Upper lobe of left lung (tissue), 6 donors: ENCODE results near the gene CFP. TPM values are rescaled to one million over a fixed set of nuclear protein-coding genes. Genes with fewer than 3 reads are reported as not detected.

ENCODE experiments used
- ATAC-seq, 2 donors: fragments of 200-7000 bp; cut with Tn5 transposase; one replicate each; pipeline ENCODE4 v1.9.1; 2022; ENCODE audit warnings: mild to moderate bottlenecking in 2 of 2, moderate library complexity in 2 of 2; ENCODE audit not compliant: low FRiP score in 2 of 2
- DNase-seq, 2 donors: peaks; one replicate each; pipeline ENCODE4 v3.0.0-alpha.2; 2019 to 2020
- H3K27ac ChIP-seq, 4 donors: fragments of 200-600 bp; sonication (generic); one replicate each; pipeline ENCODE4 v1.5.1; 2016 to 2019
- H3K27me3 ChIP-seq, 4 donors: fragments of 200-600 bp; sonication (generic); one replicate each; pipeline ENCODE4 v1.5.1; 2017 to 2019
- H3K36me3 ChIP-seq, 4 donors: fragments of 200-600 bp; sonication (generic); one replicate each; pipeline ENCODE4 v1.5.1; 2016 to 2019
- H3K4me1 ChIP-seq, 4 donors: fragments of 200-600 bp; sonication (generic); one replicate each; pipeline ENCODE4 v1.5.1; 2018 to 2019
- H3K4me3 ChIP-seq, 4 donors: fragments of 200-600 bp; sonication (generic); one replicate each; pipeline ENCODE4 v1.5.1; 2017 to 2019; ENCODE audit warnings: mild to moderate bottlenecking in 2 of 4, moderate library complexity in 1 of 4
- H3K9me3 ChIP-seq, 4 donors: fragments of 200-600 bp; sonication (generic); one replicate each; pipeline ENCODE4 v1.5.1; 2018 to 2019
- CTCF ChIP-seq, 6 experiments: fragments of 450-650 bp in 4 of 6; fragments of 200-600 bp in 2 of 6; sonication (generic) in 2 of 6; IDR thresholded peaks; one replicate each; pipeline ENCODE4 v1.5.1; 2016 to 2019; ENCODE audit warnings: antibody characterized with exemption in 6 of 6
- EP300 ChIP-seq, 4 donors: sonication (generic); formaldehyde crosslinking; IDR thresholded peaks; one replicate each; pipeline ENCODE4 v1.5.1; 2017; ENCODE audit warnings: antibody characterized with exemption in 4 of 4, control low read depth in 2 of 4
- POLR2A ChIP-seq, 4 donors: fragments of 450-650 bp; IDR thresholded peaks; one replicate each; pipeline ENCODE4 v1.5.1; 2016 to 2017; ENCODE audit warnings: antibody characterized with exemption in 4 of 4, mild to moderate bottlenecking in 2 of 4
- POLR2AphosphoS5 ChIP-seq, 2 donors: sonication (generic); formaldehyde crosslinking; IDR thresholded peaks; one replicate each; pipeline ENCODE4 v1.5.1; 2017; ENCODE audit warnings: antibody characterized with exemption in 2 of 2
- WGBS, 2 donors: methylation state at CpG; one replicate each; pipeline ENCODE4 v1.1.5; 2017 to 2018; 5-methylcytosine and 5-hydroxymethylcytosine counted together
- total RNA-seq, 6 donors: library from RNA; depleted of rRNA in 4 of 6; stranded (reverse); fragments of >200 nt in 4 of 6; gene quantifications; one replicate each; pipeline versions ENCODE4 v1.1.0 to v1.2.1, GENCODE V29; 2016 to 2021
- donor health status: DM: no; HTN: no; CAD: no; lungs with moderate emphysema.
- donor health status: DM: no; HTN: yes; CAD: no; lungs with severe emphysema.

CFP gene
- total RNA-seq, 6 donors from 2014 or later, result 9.1 to 40.6 (median 14.1) TPM

- no peak overlapping the region for H3K4me3 ChIP-seq
- no peak for ATAC-seq
- no peaks in the 10 kb centered on the region for H3K4me1 ChIP-seq
- H3K27ac ChIP-seq, result no peak overlapping the region
- no peaks in the 10 kb centered on the region for H3K27me3 ChIP-seq
- WGBS, 2 donors, result 80 to 82% methylated on average over 2 of the region's 2 CpGs
- no peaks in the 10 kb centered on the region for H3K36me3 ChIP-seq
- H3K9me3 ChIP-seq, result peaks cover 0 to 31% (median 0%) of the 10 kb centered on the region in 4 donors
- no peak for TF ChIP-seq EP300 (IDR thresholded peaks at IDR 0.05)
- no peak for TF ChIP-seq POLR2AphosphoS5 (IDR thresholded peaks at IDR 0.05)
- no peak for TF ChIP-seq CTCF (IDR thresholded peaks at IDR 0.05)
- no peak for TF ChIP-seq POLR2A (IDR thresholded peaks at IDR 0.05)
- DNase-seq, result no peak
Observed at GRCh38 chrX:47596256-47596655, 33.5 kb downstream of the CFP start.

DNA sequence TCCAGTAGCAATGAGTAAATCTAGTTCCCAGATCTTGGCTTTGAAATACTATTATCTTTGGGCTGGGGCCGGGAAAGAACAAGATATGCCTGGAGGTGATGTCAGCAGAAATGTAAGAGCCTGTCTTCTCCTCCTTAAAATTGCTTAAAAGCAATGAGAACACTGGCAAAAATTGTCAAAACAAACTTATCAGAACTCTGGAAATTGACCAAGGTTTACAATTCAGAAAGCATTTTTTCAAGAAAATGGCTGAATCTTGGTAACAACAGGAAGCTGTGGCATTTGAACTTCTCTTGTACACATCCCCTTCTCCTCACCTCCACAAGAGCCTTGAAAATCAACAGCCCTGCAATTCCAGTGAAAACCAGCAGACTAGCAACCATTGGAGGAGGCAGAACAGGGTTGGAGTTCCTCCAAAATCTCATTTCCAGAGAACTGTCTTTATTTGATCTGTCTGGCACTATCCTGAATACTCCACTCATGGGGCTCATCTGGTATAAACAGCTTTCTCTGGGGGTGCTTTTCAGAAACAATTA is 33.9 kb downstream of the CFP start:
- DNase-seq (no peak), ATAC-seq (peak in 1 of 2 donors; percentile 43)
- Histone ChIP-seq H3K9me3 (peaks cover 0 to 31% (median 0%) of the 10 kb centered on the region in 4 donors), H3K4me1 (no peaks in the 10 kb centered on the region), H3K4me3 (no peak overlapping the region), H3K27ac (no peak overlapping the region), H3K36me3 (no peaks in the 10 kb centered on the region), H3K27me3 (no peaks in the 10 kb centered on the region)
- WGBS, 2 donors, result 53 to 68% methylated on average over 1 of the region's 1 CpG
- TF ChIP-seq CTCF (IDR thresholded peaks at IDR 0.05), result no peak
- no peak for TF ChIP-seq EP300 (IDR thresholded peaks at IDR 0.05)
- TF ChIP-seq POLR2A (IDR thresholded peaks at IDR 0.05), result no peak
- TF ChIP-seq POLR2AphosphoS5 (IDR thresholded peaks at IDR 0.05), result no peak

DNA sequence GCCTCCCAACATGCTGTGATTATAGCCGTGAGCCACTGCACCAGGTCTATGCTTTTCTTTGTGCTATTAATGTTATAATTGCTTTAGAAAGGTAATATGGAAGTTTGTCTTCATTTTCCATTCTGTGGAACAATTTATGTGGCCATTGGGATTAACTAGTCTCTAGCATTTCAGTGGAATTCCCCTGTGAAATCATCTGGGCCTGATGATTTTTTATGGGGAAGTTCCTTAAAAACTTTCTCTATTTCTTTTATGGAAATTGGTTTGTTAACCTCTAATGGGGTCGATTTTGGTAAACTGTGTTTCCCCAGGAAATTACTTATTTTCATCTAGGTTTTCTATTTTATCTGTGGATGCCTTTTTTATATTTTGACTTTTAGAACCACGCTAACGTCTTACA is 36.2 kb downstream of the CFP start:
- no peak for TF ChIP-seq EP300 (IDR thresholded peaks at IDR 0.05)
- TF ChIP-seq POLR2A (IDR thresholded peaks at IDR 0.05), result no peak
- TF ChIP-seq CTCF (IDR thresholded peaks at IDR 0.05), result no peak
- no peak for TF ChIP-seq POLR2AphosphoS5 (IDR thresholded peaks at IDR 0.05)
- Histone ChIP-seq H3K36me3 (no peaks in the 10 kb centered on the region), H3K9me3 (peaks cover 0 to 18% (median 0%) of the 10 kb centered on the region in 4 donors), H3K4me3 (no peak overlapping the region), H3K27me3 (no peaks in the 10 kb centered on the region), H3K27ac (no peak overlapping the region), H3K4me1 (no peaks in the 10 kb centered on the region)
- no peak for DNase-seq
- WGBS, 2 donors, result 78 to 83% methylated on average over 4 of the region's 4 CpGs
- ATAC-seq, result no peak

- TF ChIP-seq CTCF (IDR thresholded peaks at IDR 0.05), result no peak
- TF ChIP-seq POLR2AphosphoS5 (IDR thresholded peaks at IDR 0.05), result no peak
- TF ChIP-seq EP300 (IDR thresholded peaks at IDR 0.05), result no peak
- Histone ChIP-seq H3K27me3 (no peaks in the 10 kb centered on the region), H3K9me3 (no peaks in the 10 kb centered on the region), H3K36me3 (no peaks in the 10 kb centered on the region), H3K4me1 (no peaks in the 10 kb centered on the region), H3K27ac (no peak overlapping the region), H3K4me3 (no peak overlapping the region)
- no peak for DNase-seq
- WGBS, 2 donors, result 67 to 78% methylated on average over 1 to 5 of the region's 5 CpGs
- ATAC-seq, result no peak
Observed at GRCh38 chrX:47590984-47591383, 38.7 kb downstream of the CFP start.
